GM23248 (cell line): ENCODE results near the gene ALPK1. TPM values are rescaled to one million over a fixed set of nuclear protein-coding genes. Genes with fewer than 3 reads are reported as not detected.
A peak's percentile ranks its signal among the peaks of the same experiment; 100 is the strongest.

Experiments used
- DNase-seq: peaks from one replicate; pipeline ENCODE4 v3.0.0-alpha.2; 2015
- H2AFZ ChIP-seq: fragments of 200-600 bp; sonication (generic); 2 replicates; pipeline ENCODE4 v1.6.1; 2016; ENCODE audit warnings: antibody characterized with exemption
- H3F3A ChIP-seq: fragments of 200-600 bp; sonication (generic); 2 replicates; pipeline ENCODE4 v1.6.1; 2016; ENCODE audit warnings: mild to moderate bottlenecking, antibody characterized with exemption, mixed run types; ENCODE audit not compliant: insufficient read depth
- H3K27ac ChIP-seq: fragments of 200-600 bp; sonication (generic); 2 replicates; pipeline ENCODE4 v1.5.1; 2016; ENCODE audit warnings: mild to moderate bottlenecking
- H3K27me3 ChIP-seq: fragments of 200-600 bp; sonication (generic); replicated peaks from 2 replicates; pipeline ENCODE4 v1.6.1; 2016; ENCODE audit warnings: mild to moderate bottlenecking; ENCODE audit not compliant: insufficient read depth
- H3K36me3 ChIP-seq: fragments of 200-600 bp; sonication (generic); 2 replicates; pipeline ENCODE4 v1.6.1; 2016; ENCODE audit warnings: low read depth, mild to moderate bottlenecking
- H3K4me1 ChIP-seq: fragments of 200-600 bp; sonication (generic); 2 replicates; pipeline ENCODE4 v1.6.1; 2016; ENCODE audit warnings: mild to moderate bottlenecking; ENCODE audit not compliant: insufficient read depth
- H3K4me2 ChIP-seq: fragments of 200-600 bp; sonication (generic); one replicate; pipeline ENCODE4 v1.6.1; 2016; ENCODE audit warnings: mild to moderate bottlenecking; ENCODE audit not compliant: unreplicated experiment
- H3K4me3 ChIP-seq: fragments of 200-600 bp; sonication (generic); 2 replicates; pipeline ENCODE4 v1.5.1; 2016; ENCODE audit warnings: mild to moderate bottlenecking
- H3K79me2 ChIP-seq: fragments of 200-600 bp; sonication (generic); 2 replicates; pipeline ENCODE4 v1.6.1; 2016; ENCODE audit warnings: mild to moderate bottlenecking; ENCODE audit not compliant: insufficient read depth
- H3K9ac ChIP-seq: fragments of 200-600 bp; sonication (generic); 2 replicates; pipeline ENCODE4 v1.6.1; 2016; ENCODE audit warnings: mild to moderate bottlenecking
- H3K9me2 ChIP-seq: fragments of 200-600 bp; sonication (generic); 2 replicates; pipeline ENCODE4 v1.6.1; 2016; ENCODE audit warnings: mixed run types, mild to moderate bottlenecking, moderate library complexity; ENCODE audit not compliant: insufficient read depth
- H3K9me3 ChIP-seq: fragments of 200-600 bp; sonication (generic); one replicate; pipeline ENCODE4 v1.6.1; 2017; ENCODE audit warnings: low read depth
- H4K20me1 ChIP-seq: fragments of 200-600 bp; sonication (generic); 2 replicates; pipeline ENCODE4 v1.6.0; 2016; ENCODE audit not compliant: insufficient read depth
- EZH2 ChIP-seq: fragments of 200-600 bp; sonication (generic); IDR thresholded peaks from 2 replicates; pipeline ENCODE4 v1.6.1; 2018; ENCODE audit warnings: antibody characterized with exemption, mild to moderate bottlenecking; ENCODE audit not compliant: insufficient read depth, poor library complexity, severe bottlenecking
- EZH2phosphoT487 ChIP-seq: fragments of 200-600 bp; sonication (generic); IDR thresholded peaks from 2 replicates; pipeline ENCODE4 v1.6.1; 2018; ENCODE audit warnings: antibody characterized with exemption, moderate library complexity, mild to moderate bottlenecking, low read depth; ENCODE audit not compliant: insufficient read depth
- WGBS, 2 experiments: methylation state at CpG; one replicate each; pipeline ENCODE4 v1.1.6; 2015 to 2017; ENCODE audit warnings: low lambda C conversion rate in 2 of 2, low coverage in 1 of 2; ENCODE audit errors: missing lambda C conversion rate in 2 of 2; 5-methylcytosine and 5-hydroxymethylcytosine counted together
- in situ Hi-C: fragments of 300-500 bp; cut with MboI; formaldehyde crosslinking; loops from 2 replicates; pipeline ENCODE4 v1.15.0; 2020
- polyA plus RNA-seq: library from polyadenylated mRNA; unstranded; fragments of >200 nt; fragmentation: Nextera tagmentation; extraction: Ambion mirVana; gene quantifications from 2 replicates; pipeline ENCODE4 v1.2.1, GENCODE V29; 2016
- total RNA-seq: library from RNA; depleted of rRNA; stranded (reverse); fragments of >200 nt; shearing (Covaris generic); gene quantifications from 2 replicates; pipeline ENCODE4 v1.2.3, GENCODE V29; 2014

Gene ALPK1
- total and polyA plus RNA-seq, 2 experiments from 2014 or later, result 7.3 to 7.9 TPM

DNA sequence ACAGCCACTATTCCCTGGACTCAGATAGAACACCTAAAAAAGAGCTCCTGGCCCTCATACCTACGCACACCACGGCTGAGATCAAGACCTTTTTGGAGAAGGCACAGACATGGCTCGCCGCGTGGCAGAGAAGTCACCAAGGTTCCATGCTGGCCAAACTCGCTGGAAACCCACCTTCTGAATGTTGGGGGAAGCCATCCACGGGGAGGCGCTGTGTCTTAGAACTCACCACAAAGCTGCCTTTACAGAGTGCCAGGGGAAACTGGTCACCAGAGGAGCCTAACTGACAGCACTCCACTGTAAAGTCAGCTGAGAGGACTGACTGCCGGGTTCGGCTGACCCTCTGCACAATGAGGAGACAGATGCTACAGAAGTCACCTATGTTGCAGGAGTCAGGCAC is 120.9 kb downstream of the ALPK1 start:
- Histone ChIP-seq H3K4me3 (no peak overlapping the region), H3F3A (no peaks in the 10 kb centered on the region), H3K4me2 (no peak overlapping the region), H3K79me2 (no peaks in the 10 kb centered on the region), H3K4me1 (no peaks in the 10 kb centered on the region), H3K9me2 (no peaks in the 10 kb centered on the region), H2AFZ (no peak overlapping the region), H3K36me3 (0 out of 2 replicates have a peak, but pooled peaks cover 4% of the 10 kb centered on the region), H3K27ac (no peak overlapping the region), H3K27me3 (no peaks in the 10 kb centered on the region), H3K9ac (no peak overlapping the region), H4K20me1 (no peaks in the 10 kb centered on the region), H3K9me3 (no peaks in the 10 kb centered on the region)
- TF ChIP-seq EZH2phosphoT487 (no peak), EZH2 (no peak)
- in situ Hi-C loops, result no loop called here
- no peak for DNase-seq
- WGBS, 2 experiments, result 75 to 77% methylated on average over 10 of the region's 10 CpGs

GRCh38 chr4:112421911-112422310 is 124.7 kb downstream of the ALPK1 start:
- DNase-seq, result no peak
- H3K4me1 ChIP-seq, result no peaks in the 10 kb centered on the region
- no peaks in the 10 kb centered on the region for H3K27me3 ChIP-seq
- no peak for TF ChIP-seq EZH2
- no peak for TF ChIP-seq EZH2phosphoT487
- H3K4me3 ChIP-seq, result no peak overlapping the region
- no peaks in the 10 kb centered on the region for H3K9me3 ChIP-seq
- H3K9ac ChIP-seq, result no peak overlapping the region
- in situ Hi-C loops, result no loop called here
- no peaks in the 10 kb centered on the region for H3K79me2 ChIP-seq
- H4K20me1 ChIP-seq, result no peaks in the 10 kb centered on the region
- WGBS, 2 experiments, result 92 to 94% methylated on average over 7 of the region's 7 CpGs
- no peak overlapping the region for H3K4me2 ChIP-seq
- H3F3A ChIP-seq, result no peaks in the 10 kb centered on the region
- no peak overlapping the region for H2AFZ ChIP-seq
- H3K27ac ChIP-seq, result no peak overlapping the region
- no peaks in the 10 kb centered on the region for H3K36me3 ChIP-seq
- no peaks in the 10 kb centered on the region for H3K9me2 ChIP-seq

DNA sequence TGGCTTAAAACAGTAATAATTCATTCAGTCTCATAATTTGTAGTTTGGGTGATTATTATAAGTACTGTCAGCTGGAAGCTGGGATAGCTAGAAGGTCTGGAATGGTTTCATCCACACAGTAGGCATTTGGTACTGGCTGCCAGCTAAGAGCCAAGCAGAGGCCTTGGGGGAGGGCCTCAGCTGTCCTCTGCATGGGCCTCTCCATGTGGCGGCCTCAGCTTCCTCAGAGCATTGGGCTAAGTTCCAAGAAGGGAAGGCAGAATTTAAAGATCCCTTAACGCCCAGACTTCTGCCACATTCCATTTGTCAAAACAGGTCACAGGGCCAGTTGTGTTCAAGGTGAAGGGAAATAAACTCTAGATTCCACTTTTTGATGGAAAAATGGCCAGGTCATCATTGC is 125.5 kb downstream of the ALPK1 start:
- no peak overlapping the region for H3K4me2 ChIP-seq
- H3K79me2 ChIP-seq, result no peaks in the 10 kb centered on the region
- H4K20me1 ChIP-seq, result no peaks in the 10 kb centered on the region
- no peak overlapping the region for H3K9ac ChIP-seq
- no peaks in the 10 kb centered on the region for H3K9me3 ChIP-seq
- in situ Hi-C loops, result no loop called here
- TF ChIP-seq EZH2phosphoT487, result no peak
- no peak for TF ChIP-seq EZH2
- no peaks in the 10 kb centered on the region for H3F3A ChIP-seq
- no peaks in the 10 kb centered on the region for H3K36me3 ChIP-seq
- DNase-seq, result no peak
- H3K9me2 ChIP-seq, result no peaks in the 10 kb centered on the region
- 82 to 93% methylated on average over 2 of the region's 2 CpGs for WGBS, 2 experiments
- no peak overlapping the region for H2AFZ ChIP-seq
- H3K4me3 ChIP-seq, result no peak overlapping the region
- H3K4me1 ChIP-seq, result no peaks in the 10 kb centered on the region
- H3K27ac ChIP-seq, result no peak overlapping the region
- H3K27me3 ChIP-seq, result no peaks in the 10 kb centered on the region

DNA sequence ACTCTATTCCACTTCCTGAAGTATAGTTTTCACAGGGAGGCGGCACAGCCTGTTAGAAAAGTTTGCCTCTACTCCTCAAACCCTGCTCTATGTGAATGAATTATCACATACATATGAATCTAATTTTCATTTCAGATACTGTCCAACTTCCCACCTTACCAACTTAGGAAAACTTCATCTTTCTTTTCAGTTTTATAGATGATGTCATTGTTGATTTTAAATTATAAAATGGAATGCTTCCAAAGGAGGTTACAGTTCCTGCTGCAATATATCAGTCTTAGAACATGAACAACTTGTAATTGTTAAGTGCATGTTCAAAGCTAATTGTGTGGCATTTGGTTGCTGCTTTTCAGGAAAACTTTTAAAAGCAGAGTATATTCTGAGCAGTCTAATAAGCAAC is 126.4 kb downstream of the ALPK1 start:
- TF ChIP-seq EZH2, result no peak
- TF ChIP-seq EZH2phosphoT487, result no peak
- no peaks in the 10 kb centered on the region for H3K79me2 ChIP-seq
- no peaks in the 10 kb centered on the region for H3K36me3 ChIP-seq
- H3K9ac ChIP-seq, result no peak overlapping the region
- H3K9me2 ChIP-seq, result no peaks in the 10 kb centered on the region
- H3F3A ChIP-seq, result no peaks in the 10 kb centered on the region
- no peak overlapping the region for H3K4me2 ChIP-seq
- no peaks in the 10 kb centered on the region for H3K27me3 ChIP-seq
- H3K27ac ChIP-seq, result no peak overlapping the region
- no peak overlapping the region for H2AFZ ChIP-seq
- no peaks in the 10 kb centered on the region for H3K4me1 ChIP-seq
- WGBS, 2 experiments, result 93 to 94% methylated on average over 1 of the region's 1 CpG
- H3K9me3 ChIP-seq, result no peaks in the 10 kb centered on the region
- no peaks in the 10 kb centered on the region for H4K20me1 ChIP-seq
- in situ Hi-C loops, result no loop called here
- DNase-seq, result peak; percentile 4
- no peak overlapping the region for H3K4me3 ChIP-seq

DNA sequence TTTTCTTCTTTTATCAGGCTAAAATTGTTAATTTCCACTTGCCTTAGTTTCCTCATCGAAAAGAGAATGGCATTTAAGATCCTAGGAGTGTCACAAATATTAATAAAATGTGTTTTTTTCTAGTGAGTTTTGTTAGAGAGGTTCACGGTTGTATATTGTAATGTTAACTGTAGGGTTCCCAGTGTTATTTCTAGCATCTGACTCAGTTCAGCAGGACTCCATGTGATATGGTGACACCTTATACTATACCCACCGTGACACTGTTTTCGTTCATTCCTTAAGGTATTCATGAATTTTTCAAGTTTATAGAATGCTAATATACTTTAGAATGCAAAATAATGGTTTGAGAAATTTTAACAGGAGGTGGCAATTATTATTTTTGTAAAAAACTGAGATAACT is 128.7 kb downstream of the ALPK1 start:
- TF ChIP-seq EZH2, result no peak
- no peak for TF ChIP-seq EZH2phosphoT487
- Histone ChIP-seq H3K4me3 (no peak overlapping the region), H3K9me3 (no peaks in the 10 kb centered on the region), H3K27me3 (no peaks in the 10 kb centered on the region), H4K20me1 (no peaks in the 10 kb centered on the region), H2AFZ (no peak overlapping the region), H3K27ac (no peak overlapping the region), H3K79me2 (no peaks in the 10 kb centered on the region), H3K4me1 (no peaks in the 10 kb centered on the region), H3K9ac (no peak overlapping the region), H3K9me2 (no peaks in the 10 kb centered on the region), H3K4me2 (no peak overlapping the region), H3K36me3 (no peaks in the 10 kb centered on the region), H3F3A (no peaks in the 10 kb centered on the region)
- 92 to 97% methylated on average over 4 of the region's 4 CpGs for WGBS, 2 experiments
- in situ Hi-C loops, result no loop called here
- no peak for DNase-seq
